ENCODE measurements around the gene TMEM51.

TMEM51 gene

DNA sequence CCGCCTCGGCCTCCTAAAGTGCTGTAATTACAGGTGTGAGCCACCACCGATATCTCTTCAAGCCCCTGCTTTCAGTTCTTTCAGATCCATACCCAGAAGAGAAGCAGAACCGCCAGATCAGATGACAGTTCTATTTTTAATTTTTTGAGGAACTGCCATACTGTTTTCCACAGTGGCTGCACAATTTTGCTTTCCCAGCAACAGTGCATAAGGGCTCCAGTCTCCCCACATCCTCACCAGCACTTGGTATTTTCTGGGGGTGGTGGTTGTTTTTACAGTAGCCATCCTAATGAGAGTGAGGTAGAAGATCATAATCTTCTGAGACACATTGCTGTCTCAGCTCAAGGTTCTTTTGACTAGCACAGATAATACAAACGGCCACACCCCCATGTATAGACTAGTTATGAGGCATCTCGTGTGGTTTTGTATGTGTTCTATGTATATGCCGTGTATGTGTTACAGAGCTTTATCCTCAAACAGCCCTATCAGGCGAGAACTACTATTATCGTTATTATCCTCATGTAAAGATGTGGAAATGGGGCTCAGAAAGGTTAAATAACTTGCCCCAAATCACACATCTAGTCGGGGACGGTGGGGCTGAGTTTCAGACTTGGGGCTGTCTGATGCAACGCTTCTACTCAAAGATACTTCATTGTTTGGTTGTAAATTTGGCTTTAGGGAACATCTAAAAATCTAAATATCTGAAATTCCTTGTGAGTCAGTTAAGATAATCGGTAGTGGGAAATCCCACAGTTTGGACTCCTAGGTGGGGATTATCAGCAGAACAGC lies 105.5 kb downstream of the TMEM51 start:
- no peak overlapping the region for H3K27ac ChIP-seq (ENCODE audit: low read length)
- WGBS (ENCODE audit: insufficient coverage, insufficient read length) = no CpG with 5 or more reads among the region's 13 CpGs
- no peaks in the 10 kb centered on the region for H3K4me1 ChIP-seq (ENCODE audit: control insufficient read depth, insufficient read depth, low read length)
- no peak for DNase-seq (ENCODE audit: low read depth, low spot score)
- no peak overlapping the region for H3K4me3 ChIP-seq (ENCODE audit: low read length)
- no peaks in the 10 kb centered on the region for H3K36me3 ChIP-seq (ENCODE audit: control insufficient read depth, insufficient read depth, low read length)
- H3K27me3 ChIP-seq (ENCODE audit: control insufficient read depth, insufficient read depth, low read length) = no peaks in the 10 kb centered on the region
- no peaks in the 10 kb centered on the region for H3K9me3 ChIP-seq (ENCODE audit: control insufficient read depth, insufficient read depth, low read length)

DNA sequence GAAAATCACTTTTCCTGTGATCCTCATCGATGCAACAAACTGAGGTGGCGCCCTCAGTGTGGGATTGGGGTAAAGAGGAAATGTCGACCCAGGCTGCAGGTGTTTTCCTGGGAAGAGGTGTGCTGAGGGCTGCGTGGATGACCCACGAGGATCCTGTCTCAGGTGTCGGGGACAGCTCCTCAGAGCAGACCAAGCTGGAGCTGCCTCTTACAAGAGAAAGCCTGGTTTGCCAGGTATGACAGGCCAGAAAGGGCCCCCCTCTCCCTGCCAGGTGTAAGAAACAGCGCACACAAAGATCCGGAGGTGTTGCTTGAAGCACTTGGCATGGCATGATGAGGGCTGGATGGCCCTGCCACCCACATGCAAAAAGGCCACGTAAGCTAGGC lies 106.1 kb downstream of the TMEM51 start:
- Histone ChIP-seq H3K4me3 (ENCODE audit: low read length) (no peak overlapping the region), H3K27ac (ENCODE audit: low read length) (no peak overlapping the region), H3K36me3 (ENCODE audit: control insufficient read depth, insufficient read depth, low read length) (no peaks in the 10 kb centered on the region), H3K9me3 (ENCODE audit: control insufficient read depth, insufficient read depth, low read length) (no peaks in the 10 kb centered on the region), H3K27me3 (ENCODE audit: control insufficient read depth, insufficient read depth, low read length) (no peaks in the 10 kb centered on the region), H3K4me1 (ENCODE audit: control insufficient read depth, insufficient read depth, low read length) (no peaks in the 10 kb centered on the region)
- no CpG with 5 or more reads among the region's 9 CpGs for WGBS (ENCODE audit: insufficient coverage, insufficient read length)
- no peak for DNase-seq (ENCODE audit: low read depth, low spot score)

DNA sequence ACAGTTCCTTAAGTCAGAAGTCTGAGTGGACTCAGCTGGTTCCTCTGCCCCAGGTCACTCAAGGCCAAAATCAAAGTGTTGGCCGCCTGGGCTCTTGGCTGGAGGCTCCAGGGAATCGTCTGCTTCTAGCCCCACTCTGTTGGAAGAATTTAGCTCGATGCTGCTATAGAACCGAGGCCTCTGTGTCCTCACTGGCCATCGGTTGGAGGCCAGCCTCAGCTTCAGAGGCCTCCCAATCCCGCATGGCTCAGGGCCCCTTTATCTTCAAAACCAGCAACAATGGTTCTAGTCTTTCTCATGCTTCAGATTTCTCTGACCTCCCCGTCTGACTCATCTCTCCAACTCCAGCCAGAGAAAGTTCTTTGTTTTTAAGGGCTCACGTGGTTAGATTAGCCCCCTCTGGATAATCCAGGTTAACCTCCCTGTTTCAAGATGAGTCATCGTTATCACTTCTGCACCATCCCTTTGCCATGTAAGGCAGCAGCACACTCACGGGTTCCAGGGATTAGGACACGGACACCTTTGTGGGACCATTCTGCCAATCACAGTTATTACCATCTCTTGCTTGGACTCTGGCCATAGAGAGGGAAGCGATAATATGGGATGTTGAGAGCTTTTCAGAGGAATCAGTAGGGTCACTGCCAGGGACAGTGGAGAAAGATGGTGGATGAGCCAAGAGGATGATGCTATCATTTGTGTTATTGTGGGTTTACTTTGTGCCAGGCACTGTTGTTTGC lies 107.0 kb downstream of the TMEM51 start:
- Histone ChIP-seq H3K36me3 (ENCODE audit: control insufficient read depth, insufficient read depth, low read length) (no peaks in the 10 kb centered on the region), H3K4me3 (ENCODE audit: low read length) (no peak overlapping the region), H3K27ac (ENCODE audit: low read length) (no peak overlapping the region), H3K4me1 (ENCODE audit: control insufficient read depth, insufficient read depth, low read length) (no peaks in the 10 kb centered on the region), H3K9me3 (ENCODE audit: control insufficient read depth, insufficient read depth, low read length) (no peaks in the 10 kb centered on the region), H3K27me3 (ENCODE audit: control insufficient read depth, insufficient read depth, low read length) (no peaks in the 10 kb centered on the region)
- DNase-seq (ENCODE audit: low read depth, low spot score) = no peak
- WGBS (ENCODE audit: insufficient coverage, insufficient read length) = no CpG with 5 or more reads among the region's 12 CpGs

DNA sequence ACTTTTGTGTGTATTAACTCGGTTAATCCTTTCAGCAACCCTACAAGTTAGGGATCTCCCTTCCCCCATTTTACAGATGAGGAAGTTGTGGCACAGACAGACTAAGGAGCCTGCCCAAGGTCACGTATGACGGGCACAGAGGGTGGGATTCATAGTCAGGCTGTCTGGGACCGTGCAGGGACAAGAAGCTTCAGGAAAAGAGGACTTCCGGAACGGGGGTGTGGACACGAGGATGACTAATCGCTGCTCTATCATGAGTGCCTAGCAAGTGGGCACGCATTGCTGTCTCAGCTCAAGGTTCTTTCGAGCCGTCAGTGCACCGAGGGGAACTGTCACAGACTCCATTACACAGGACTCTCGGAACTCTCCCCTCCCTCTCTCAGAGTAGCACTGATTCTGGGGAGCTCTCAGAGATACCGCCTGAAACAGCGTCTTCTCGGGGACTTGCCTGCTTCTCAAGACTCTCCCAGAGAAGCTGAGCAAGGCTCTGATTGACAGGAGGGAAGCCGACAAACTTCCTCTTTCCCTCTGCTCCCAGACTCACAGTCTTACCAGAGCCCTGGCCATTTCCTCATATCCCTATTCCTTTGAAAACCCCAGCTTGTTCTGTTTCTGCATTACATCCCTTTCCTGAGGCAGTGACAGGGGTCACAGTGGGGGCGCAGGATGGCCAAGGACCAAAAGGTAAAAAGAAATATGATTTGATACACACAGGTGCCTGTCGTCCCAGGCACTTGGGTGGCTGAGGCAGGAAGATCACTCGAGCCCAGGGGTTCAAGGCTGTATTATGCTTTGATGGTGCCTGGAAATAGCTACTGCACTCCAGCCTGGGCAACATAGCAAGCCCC lies 107.8 kb downstream of the TMEM51 start:
- Histone ChIP-seq H3K4me1 (ENCODE audit: control insufficient read depth, insufficient read depth, low read length) (no peaks in the 10 kb centered on the region), H3K27ac (ENCODE audit: low read length) (no peak overlapping the region), H3K9me3 (ENCODE audit: control insufficient read depth, insufficient read depth, low read length) (no peaks in the 10 kb centered on the region), H3K27me3 (ENCODE audit: control insufficient read depth, insufficient read depth, low read length) (no peaks in the 10 kb centered on the region), H3K4me3 (ENCODE audit: low read length) (no peak overlapping the region), H3K36me3 (ENCODE audit: control insufficient read depth, insufficient read depth, low read length) (no peaks in the 10 kb centered on the region)
- DNase-seq (ENCODE audit: low read depth, low spot score) = no peak
- no CpG with 5 or more reads among the region's 20 CpGs for WGBS (ENCODE audit: insufficient coverage, insufficient read length)

DNA sequence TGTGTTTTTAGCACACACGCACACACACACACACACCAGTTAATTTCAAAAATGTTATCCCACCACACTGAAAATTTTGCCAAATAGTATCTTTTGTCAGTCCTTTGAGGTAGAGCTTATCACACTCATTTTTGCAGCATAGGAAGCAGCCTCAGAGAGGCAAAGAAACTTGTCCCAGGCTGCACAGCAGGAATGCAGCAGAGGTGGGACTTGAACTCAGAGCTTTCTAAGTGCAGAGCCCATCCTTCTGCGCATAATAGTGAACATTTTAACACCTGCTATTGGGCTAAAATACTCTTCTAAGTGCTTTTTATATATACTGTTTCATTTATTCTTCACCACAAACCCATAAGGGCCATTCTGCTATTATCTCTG lies 108.4 kb downstream of the TMEM51 start:
- H3K27me3 ChIP-seq (ENCODE audit: control insufficient read depth, insufficient read depth, low read length) = no peaks in the 10 kb centered on the region
- no peaks in the 10 kb centered on the region for H3K4me1 ChIP-seq (ENCODE audit: control insufficient read depth, insufficient read depth, low read length)
- no CpG with 5 or more reads among the region's 2 CpGs for WGBS (ENCODE audit: insufficient coverage, insufficient read length)
- H3K9me3 ChIP-seq (ENCODE audit: control insufficient read depth, insufficient read depth, low read length) = no peaks in the 10 kb centered on the region
- H3K27ac ChIP-seq (ENCODE audit: low read length) = no peak overlapping the region
- H3K36me3 ChIP-seq (ENCODE audit: control insufficient read depth, insufficient read depth, low read length) = no peaks in the 10 kb centered on the region
- no peak for DNase-seq (ENCODE audit: low read depth, low spot score)
- H3K4me3 ChIP-seq (ENCODE audit: low read length) = no peak overlapping the region

DNA sequence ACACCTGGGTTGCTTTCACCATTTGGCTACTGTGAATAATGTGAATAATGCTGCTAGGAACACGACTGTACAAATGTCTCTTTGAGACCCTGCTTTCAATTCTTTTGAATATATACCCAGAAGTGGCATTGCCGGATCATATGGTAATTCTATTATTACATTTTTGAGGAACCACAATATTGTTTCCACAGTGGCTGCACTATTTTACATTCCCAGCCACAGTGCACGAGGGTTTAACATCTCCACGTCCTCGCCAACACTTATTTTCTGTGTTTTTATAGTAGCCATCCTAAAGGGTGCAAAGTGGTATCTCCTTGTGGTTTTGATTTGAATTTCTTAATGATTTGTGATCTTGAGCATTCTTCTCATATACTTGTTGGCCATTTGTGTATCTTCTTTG lies 109.2 kb downstream of the TMEM51 start:
- WGBS (ENCODE audit: insufficient coverage, insufficient read length) = no CpG with 5 or more reads among the region's 5 CpGs
- H3K4me1 ChIP-seq (ENCODE audit: control insufficient read depth, insufficient read depth, low read length) = no peaks in the 10 kb centered on the region

DNA sequence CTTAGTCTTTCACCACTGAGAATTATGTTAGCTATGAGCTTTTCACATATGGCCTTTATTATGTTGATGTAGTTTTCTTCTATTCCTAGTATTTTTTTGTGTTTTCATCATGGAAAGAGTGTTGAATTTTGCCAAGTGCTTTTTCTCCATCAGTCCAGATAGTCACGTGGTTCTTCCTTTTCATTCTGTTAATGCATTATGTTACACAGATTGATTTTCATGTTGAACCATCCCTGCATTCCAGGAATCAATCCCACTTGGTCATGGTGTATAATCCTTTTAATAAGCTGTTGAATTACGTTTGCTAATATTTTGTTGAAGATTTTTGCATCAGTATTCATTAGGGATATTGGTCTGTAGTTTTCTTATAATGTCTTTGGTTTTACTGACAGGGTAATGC lies 111.2 kb downstream of the TMEM51 start:
- Histone ChIP-seq H3K27ac (ENCODE audit: low read length) (no peak overlapping the region), H3K27me3 (ENCODE audit: control insufficient read depth, insufficient read depth, low read length) (no peaks in the 10 kb centered on the region), H3K36me3 (ENCODE audit: control insufficient read depth, insufficient read depth, low read length) (no peaks in the 10 kb centered on the region), H3K4me3 (ENCODE audit: low read length) (no peak overlapping the region), H3K9me3 (ENCODE audit: control insufficient read depth, insufficient read depth, low read length) (no peaks in the 10 kb centered on the region), H3K4me1 (ENCODE audit: control insufficient read depth, insufficient read depth, low read length) (no peaks in the 10 kb centered on the region)
- no peak for DNase-seq (ENCODE audit: low read depth, low spot score)
- WGBS (ENCODE audit: insufficient coverage, insufficient read length) = no CpG with 5 or more reads among the region's 2 CpGs

More for the DNA sequence above, 109.2 kb downstream of the TMEM51 start:
- H3K36me3 ChIP-seq (ENCODE audit: control insufficient read depth, insufficient read depth, low read length) = no peaks in the 10 kb centered on the region
- no peaks in the 10 kb centered on the region for H3K9me3 ChIP-seq (ENCODE audit: control insufficient read depth, insufficient read depth, low read length)
- no peak overlapping the region for H3K27ac ChIP-seq (ENCODE audit: low read length)
- no peaks in the 10 kb centered on the region for H3K27me3 ChIP-seq (ENCODE audit: control insufficient read depth, insufficient read depth, low read length)
- H3K4me3 ChIP-seq (ENCODE audit: low read length) = no peak overlapping the region
- no peak for DNase-seq (ENCODE audit: low read depth, low spot score)

Measured in iPS DF 6.9 (cell line).